ENCODE data around the gene LRRC61. TPM values are rescaled to one million over a fixed set of nuclear protein-coding genes. Genes with fewer than 3 reads are reported as not detected.

The LRRC61 gene
- total and polyA plus RNA-seq, 2 of the 13 experiments (the other 11 are each of a cell fraction or from before 2014, with no cell fraction given) = 33.0 to 34.8 TPM

DNA sequence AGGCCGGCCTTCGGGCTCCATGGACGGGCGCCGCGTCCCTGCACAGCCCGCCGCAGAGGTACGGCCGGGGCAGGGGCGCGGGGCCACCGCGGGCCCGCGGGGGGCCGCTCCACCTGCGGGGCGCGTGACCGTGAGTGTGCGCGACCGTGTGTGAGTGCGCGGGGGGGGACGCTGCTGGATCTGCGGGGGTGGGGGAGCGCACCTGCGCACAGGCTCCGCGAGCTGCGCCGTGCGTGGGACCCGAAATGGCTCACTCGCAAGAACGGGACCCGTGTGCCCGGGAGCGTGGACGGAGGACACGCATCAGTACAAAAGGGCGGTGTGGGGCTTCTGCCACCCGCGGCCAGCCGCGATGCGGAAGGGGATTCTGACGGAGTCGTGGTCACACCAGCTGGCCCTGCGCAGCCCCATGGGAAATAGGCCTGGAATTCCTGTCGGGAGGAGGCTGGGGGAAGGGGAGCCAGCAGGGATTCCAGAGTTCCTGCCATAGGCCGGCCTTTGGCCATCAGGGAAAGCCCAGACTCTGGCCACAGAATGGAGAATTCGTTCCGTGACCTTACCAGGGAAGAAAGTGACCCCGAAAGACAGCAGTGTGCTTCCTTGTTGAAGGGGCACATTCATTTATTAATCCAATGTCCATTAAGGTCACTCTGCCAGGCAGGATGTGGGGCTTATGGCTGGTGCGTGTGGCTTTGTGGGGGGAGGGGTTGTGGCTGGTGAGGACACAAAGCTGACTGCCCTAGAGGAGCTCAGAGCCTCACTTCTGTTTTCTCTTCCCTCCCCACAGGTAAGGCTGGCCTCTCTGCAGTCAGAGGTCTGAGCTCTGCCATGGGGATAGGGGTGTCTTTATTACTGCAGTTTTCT lies 46.0 kb downstream of the LRRC61 start (continued):
- TF ChIP-seq, protein P1, sequence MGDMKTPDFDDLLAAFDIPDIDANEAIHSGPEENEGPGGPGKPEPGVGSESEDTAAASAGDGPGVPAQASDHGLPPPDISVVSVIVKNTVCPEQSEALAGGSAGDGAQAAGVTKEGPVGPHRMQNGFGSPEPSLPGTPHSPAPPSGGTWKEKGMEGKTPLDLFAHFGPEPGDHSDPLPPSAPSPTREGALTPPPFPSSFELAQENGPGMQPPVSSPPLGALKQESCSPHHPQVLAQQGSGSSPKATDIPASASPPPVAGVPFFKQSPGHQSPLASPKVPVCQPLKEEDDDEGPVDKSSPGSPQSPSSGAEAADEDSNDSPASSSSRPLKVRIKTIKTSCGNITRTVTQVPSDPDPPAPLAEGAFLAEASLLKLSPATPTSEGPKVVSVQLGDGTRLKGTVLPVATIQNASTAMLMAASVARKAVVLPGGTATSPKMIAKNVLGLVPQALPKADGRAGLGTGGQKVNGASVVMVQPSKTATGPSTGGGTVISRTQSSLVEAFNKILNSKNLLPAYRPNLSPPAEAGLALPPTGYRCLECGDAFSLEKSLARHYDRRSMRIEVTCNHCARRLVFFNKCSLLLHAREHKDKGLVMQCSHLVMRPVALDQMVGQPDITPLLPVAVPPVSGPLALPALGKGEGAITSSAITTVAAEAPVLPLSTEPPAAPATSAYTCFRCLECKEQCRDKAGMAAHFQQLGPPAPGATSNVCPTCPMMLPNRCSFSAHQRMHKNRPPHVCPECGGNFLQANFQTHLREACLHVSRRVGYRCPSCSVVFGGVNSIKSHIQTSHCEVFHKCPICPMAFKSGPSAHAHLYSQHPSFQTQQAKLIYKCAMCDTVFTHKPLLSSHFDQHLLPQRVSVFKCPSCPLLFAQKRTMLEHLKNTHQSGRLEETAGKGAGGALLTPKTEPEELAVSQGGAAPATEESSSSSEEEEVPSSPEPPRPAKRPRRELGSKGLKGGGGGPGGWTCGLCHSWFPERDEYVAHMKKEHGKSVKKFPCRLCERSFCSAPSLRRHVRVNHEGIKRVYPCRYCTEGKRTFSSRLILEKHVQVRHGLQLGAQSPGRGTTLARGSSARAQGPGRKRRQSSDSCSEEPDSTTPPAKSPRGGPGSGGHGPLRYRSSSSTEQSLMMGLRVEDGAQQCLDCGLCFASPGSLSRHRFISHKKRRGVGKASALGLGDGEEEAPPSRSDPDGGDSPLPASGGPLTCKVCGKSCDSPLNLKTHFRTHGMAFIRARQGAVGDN (CRISPR knock-in tag; IDR thresholded peaks at IDR 0.05) = no peak
- TF ChIP-seq ZNF670 (CRISPR knock-in tag; IDR thresholded peaks at IDR 0.05; ENCODE audit: borderline replicate concordance) = no peak
- no peak for TF ChIP-seq GABPB1 (CRISPR knock-in tag; IDR thresholded peaks at IDR 0.05)
- peak; percentile 42; the same call in 1 of the 2 replicates for TF ChIP-seq CHD2 (IDR thresholded peaks at IDR 0.05; ENCODE audit: low read depth, low read length)
- no peak for TF ChIP-seq ZNF136 (CRISPR knock-in tag; IDR thresholded peaks at IDR 0.05; ENCODE audit: low read depth)
- TF ChIP-seq GZF1 (CRISPR knock-in tag; IDR thresholded peaks at IDR 0.05) = no peak
- TF ChIP-seq RARA (CRISPR knock-in tag; IDR thresholded peaks at IDR 0.05) = no peak
- TF ChIP-seq, protein P2, sequence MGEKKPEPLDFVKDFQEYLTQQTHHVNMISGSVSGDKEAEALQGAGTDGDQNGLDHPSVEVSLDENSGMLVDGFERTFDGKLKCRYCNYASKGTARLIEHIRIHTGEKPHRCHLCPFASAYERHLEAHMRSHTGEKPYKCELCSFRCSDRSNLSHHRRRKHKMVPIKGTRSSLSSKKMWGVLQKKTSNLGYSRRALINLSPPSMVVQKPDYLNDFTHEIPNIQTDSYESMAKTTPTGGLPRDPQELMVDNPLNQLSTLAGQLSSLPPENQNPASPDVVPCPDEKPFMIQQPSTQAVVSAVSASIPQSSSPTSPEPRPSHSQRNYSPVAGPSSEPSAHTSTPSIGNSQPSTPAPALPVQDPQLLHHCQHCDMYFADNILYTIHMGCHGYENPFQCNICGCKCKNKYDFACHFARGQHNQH (CRISPR knock-in tag; IDR thresholded peaks at IDR 0.05) = no peak
- TF ChIP-seq ESRRA (CRISPR knock-in tag; IDR thresholded peaks at IDR 0.05; ENCODE audit: low read depth) = peak; percentile 37; the same call in 1 of the 2 replicates
- no peak for TF ChIP-seq ZNF101 (CRISPR knock-in tag; IDR thresholded peaks at IDR 0.05; ENCODE audit: borderline replicate concordance, low read depth)
- no peak for TF ChIP-seq KDM6A (CRISPR knock-in tag; IDR thresholded peaks at IDR 0.05; ENCODE audit: low read depth)
- no peak for TF ChIP-seq ZNF329 (CRISPR knock-in tag; IDR thresholded peaks at IDR 0.05; ENCODE audit: low read depth)
- TF ChIP-seq RFXAP (CRISPR knock-in tag; IDR thresholded peaks at IDR 0.05; ENCODE audit: borderline replicate concordance) = 0 out of 2 replicates have a peak, but pooled peaks have one; percentile 12
- TF ChIP-seq ZFP62 (CRISPR knock-in tag; IDR thresholded peaks at IDR 0.05) = no peak
- no peak for TF ChIP-seq ZSCAN21 (CRISPR knock-in tag; IDR thresholded peaks at IDR 0.05; ENCODE audit: borderline replicate concordance)
- TF ChIP-seq, protein P3, sequence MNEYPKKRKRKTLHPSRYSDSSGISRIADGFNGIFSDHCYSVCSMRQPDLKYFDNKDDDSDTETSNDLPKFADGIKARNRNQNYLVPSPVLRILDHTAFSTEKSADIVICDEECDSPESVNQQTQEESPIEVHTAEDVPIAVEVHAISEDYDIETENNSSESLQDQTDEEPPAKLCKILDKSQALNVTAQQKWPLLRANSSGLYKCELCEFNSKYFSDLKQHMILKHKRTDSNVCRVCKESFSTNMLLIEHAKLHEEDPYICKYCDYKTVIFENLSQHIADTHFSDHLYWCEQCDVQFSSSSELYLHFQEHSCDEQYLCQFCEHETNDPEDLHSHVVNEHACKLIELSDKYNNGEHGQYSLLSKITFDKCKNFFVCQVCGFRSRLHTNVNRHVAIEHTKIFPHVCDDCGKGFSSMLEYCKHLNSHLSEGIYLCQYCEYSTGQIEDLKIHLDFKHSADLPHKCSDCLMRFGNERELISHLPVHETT (CRISPR knock-in tag; conservative IDR thresholded peaks at IDR 0.05) = no peak; the same call in 1 of the 2 replicates
- no peak for TF ChIP-seq MXD4 (CRISPR knock-in tag; IDR thresholded peaks at IDR 0.05)
- no peak for TF ChIP-seq ZNF841 (CRISPR knock-in tag; IDR thresholded peaks at IDR 0.05; ENCODE audit: borderline replicate concordance)
- no peak for TF ChIP-seq ARHGAP35 (CRISPR knock-in tag; IDR thresholded peaks at IDR 0.05; ENCODE audit: borderline replicate concordance)
- TF ChIP-seq STAT5B (CRISPR knock-in tag; IDR thresholded peaks at IDR 0.05) = no peak

Measured in HepG2 (cell line).